ENCODE results near the gene TNFAIP1.

TNFAIP1 gene

DNA sequence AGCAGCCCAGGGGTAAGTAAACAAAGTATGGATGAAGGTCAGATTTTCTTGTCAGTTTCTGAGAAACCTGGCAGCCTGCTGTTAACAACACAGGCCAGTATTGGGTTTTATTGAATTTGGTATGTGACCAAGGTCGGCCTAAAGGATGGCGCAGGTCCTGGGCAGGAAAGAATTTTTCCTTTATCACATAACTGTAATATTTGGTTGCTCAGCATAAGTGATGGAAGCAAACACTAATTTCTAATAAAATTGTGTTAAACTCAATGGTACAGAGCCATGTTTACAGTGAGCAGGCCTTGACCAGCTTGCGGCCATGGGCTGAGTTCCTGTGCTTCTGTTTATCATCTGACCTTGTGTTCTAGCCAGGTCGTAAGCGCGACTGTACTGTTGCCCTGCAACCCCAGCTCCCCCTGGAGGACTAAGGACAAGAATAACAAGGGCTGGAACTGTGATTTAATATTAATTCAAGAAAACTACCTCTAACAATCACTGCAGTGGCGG, 11.2 kb downstream of the TNFAIP1 start:
- DNase-seq, result no peak

GRCh38 chr17:28347261-28347891, 11.8 kb downstream of the TNFAIP1 start:
- DNase-seq, result no peak

DNA sequence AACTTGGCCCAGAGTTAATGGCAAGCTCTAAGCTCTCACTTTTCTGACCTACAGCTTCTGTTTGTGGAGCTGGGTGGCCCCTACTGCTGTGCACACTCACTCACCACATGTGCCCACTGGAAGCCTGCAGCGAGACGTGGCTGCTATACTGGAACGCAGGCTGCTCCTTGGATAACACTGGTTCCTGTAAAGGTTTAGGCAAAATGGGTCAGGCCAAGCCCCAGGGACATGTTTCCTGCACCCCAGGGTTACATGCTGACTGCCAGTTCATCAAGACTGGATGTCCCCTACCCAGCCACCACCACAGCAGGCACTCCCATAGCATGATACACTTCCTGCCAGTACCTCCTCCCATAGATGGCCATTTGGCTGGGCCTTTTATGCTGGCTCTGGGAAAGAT, 13.4 kb downstream of the TNFAIP1 start:
- DNase-seq, result no peak

DNA sequence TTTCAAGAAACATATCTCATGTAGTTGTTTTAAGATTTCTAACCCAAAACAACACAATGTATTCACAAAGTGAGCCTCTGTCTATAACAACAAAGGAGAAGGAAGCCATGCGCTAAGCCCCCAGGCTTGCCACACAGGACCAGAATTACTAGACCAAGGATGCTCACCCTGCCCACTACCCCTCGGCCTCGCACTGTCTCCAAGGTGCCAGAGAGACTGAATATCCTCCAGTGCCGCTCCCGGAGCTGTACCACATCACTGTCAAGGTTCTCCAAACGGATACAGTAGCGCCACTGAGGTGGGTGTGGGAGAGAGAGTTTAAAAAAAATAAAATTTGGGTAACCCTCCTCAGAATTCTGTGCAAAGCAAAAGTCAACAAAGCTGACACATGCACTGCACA, 14.7 kb downstream of the TNFAIP1 start:
- DNase-seq, result no peak

- DNase-seq, result peak; percentile 86 to 95 (median 93)
These were observed 21.7 kb downstream of the TNFAIP1 start, which contains the start of gene POLDIP2 for GRCh38 chr17:28357061-28357900. POLDIP2 (minus strand) TSS chr17:28357527; CDS start chr17:28357448, 79 bp downstream.

DNA sequence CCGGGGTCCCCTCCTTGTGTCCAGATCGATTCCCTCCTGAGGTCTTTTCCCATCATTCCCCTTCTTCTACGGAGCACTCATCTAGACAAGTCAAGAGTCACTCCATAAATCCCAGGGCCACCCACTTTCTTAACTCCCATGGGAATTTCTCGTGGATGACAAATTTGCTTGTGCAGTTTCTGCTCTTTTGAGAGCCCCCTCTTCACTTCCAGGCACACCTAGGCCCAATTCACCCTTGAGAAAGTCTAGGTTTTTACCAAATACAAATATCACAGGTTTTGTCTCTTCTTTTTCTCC, 22.3 kb downstream of the TNFAIP1 start:
- no peak for DNase-seq

GRCh38 chr17:28363186-28363585, 27.6 kb downstream of the TNFAIP1 start:
- no peak for DNase-seq

GRCh38 chr17:28363776-28364650, 28.5 kb downstream of the TNFAIP1 start:
- DNase-seq, result no peak

DNA sequence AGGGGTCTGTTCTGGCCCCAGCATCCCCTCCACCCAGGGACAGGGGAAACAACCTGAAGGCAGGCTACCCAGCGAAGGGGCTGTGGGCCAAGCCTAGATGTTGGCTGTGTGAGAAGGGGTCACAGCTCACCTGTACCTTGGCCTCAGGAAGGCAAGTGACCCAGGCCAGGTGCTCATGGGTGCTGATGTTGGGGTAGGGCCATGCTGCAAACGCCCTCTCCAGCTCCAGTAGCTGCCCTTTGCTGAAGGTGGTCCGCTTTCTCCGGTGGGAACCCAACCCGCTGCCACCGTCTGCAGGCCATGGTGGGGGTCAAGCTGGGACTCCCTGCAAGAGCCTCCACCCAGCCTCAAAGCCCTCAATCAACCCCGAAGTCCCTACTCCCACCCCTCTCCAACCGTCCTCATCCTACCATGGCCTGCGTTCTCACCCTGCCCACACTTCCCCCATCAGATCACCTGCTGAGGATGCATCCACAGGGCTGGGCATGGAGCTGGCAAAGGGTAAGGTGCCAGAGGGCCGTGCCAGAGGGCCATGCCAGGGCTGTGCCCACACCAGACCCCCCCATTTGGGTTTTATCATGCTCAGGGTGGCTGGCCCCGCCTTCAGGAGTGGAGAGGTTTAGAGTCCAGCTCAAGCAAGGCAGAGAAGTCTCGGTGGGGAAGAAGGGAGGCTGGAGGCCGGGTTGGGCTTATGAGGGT, 29.3 kb downstream of the TNFAIP1 start, which contains the start of gene SEBOX:
SEBOX (minus strand) TSS at position 535 of the 699 bp plus-strand sequence; CDS start at position 487, 48 bp downstream.
- DNase-seq, result no peak

DNA sequence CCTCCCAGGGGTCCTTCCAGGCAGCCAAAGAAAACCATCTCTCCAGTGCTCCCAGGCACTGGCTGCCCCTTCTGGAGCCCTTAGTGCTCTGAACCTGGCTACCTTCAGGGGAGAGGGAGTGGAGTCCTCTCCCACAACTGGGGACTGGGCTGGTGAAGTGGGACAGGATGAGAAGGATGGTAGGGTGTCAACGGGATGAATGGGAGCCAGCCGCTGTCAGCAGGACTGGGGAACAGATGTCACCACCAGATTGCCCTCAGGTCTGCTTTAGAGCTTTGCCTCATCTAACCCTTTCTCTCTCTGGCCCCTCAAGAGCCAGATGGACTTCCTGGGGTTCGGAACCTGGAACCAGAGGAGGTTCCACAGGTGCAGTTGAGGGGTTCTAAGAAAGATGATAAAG, 29.9 kb downstream of the TNFAIP1 start:
- no peak for DNase-seq

- no peak for DNase-seq
These were observed 31.0 kb downstream of the TNFAIP1 start for GRCh38 chr17:28366605-28367004.

- no peak for DNase-seq
These were observed 32.2 kb downstream of the TNFAIP1 start for GRCh38 chr17:28367641-28368305.

- no peak for DNase-seq
These were observed 32.8 kb downstream of the TNFAIP1 start for GRCh38 chr17:28368306-28368831.

- DNase-seq, result no peak
These were observed 33.5 kb downstream of the TNFAIP1 start for GRCh38 chr17:28368915-28369683.

DNA sequence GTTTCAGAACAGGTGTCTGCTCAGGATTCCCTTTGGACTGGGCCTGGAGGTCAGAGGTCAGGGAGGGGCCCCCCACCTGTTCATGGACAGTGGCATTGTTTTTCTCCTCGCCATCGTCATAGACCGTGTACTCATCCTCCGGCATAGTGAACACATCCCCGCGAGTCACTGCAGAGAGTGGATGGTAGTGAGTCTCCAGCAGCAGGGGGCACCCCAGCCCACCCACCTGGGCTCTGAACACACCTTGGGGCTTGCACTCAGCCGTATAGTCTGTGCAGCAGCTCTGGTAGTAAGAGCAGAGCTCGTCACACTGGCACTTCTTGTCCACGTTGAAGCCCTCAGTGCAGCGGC, 34.1 kb downstream of the TNFAIP1 start:
- peak in 1 of 4 experiments; percentile 6 for DNase-seq

- no peak for DNase-seq
These were observed 34.6 kb downstream of the TNFAIP1 start, which contains the start of gene VTN for GRCh38 chr17:28370035-28370743. VTN (minus strand) TSS chr17:28370307; CDS start chr17:28370203, 104 bp downstream.

- no peak for DNase-seq
These were observed 35.2 kb downstream of the TNFAIP1 start for GRCh38 chr17:28370744-28371103.

GRCh38 chr17:28371245-28372202, 36.0 kb downstream of the TNFAIP1 start, which contains the start of gene SARM1:
SARM1 (plus strand) TSS chr17:28371694; CDS start chr17:28372033, 339 bp downstream.
- DNase-seq, result peak; percentile 44 to 75 (median 54)
